IPS-18a (cell line): ENCODE results near the gene TMEM100.

Experiments
- H3K27ac ChIP-seq: one replicate; pipeline ENCODE4 v1.5.1; 2013; ENCODE audit warnings: low read length
- H3K27me3 ChIP-seq: one replicate; pipeline ENCODE4 v1.6.1; 2013; ENCODE audit warnings: mild to moderate bottlenecking, low read length; ENCODE audit not compliant: control insufficient read depth, insufficient read depth
- H3K36me3 ChIP-seq: one replicate; pipeline ENCODE4 v1.6.1; 2013; ENCODE audit warnings: low read depth, low read length; ENCODE audit not compliant: control insufficient read depth
- H3K4me1 ChIP-seq: one replicate; pipeline ENCODE4 v1.6.1; 2013; ENCODE audit warnings: low read depth, low read length; ENCODE audit not compliant: control insufficient read depth
- H3K4me3 ChIP-seq: one replicate; pipeline ENCODE4 v1.5.1; 2013; ENCODE audit warnings: low read length
- H3K9ac ChIP-seq: one replicate; pipeline ENCODE4 v1.6.1; 2013; ENCODE audit warnings: mild to moderate bottlenecking, low read length, moderate library complexity
- H3K9me3 ChIP-seq: one replicate; pipeline ENCODE4 v1.6.1; 2013; ENCODE audit warnings: low read depth, low read length; ENCODE audit not compliant: control insufficient read depth

The TMEM100 gene

DNA sequence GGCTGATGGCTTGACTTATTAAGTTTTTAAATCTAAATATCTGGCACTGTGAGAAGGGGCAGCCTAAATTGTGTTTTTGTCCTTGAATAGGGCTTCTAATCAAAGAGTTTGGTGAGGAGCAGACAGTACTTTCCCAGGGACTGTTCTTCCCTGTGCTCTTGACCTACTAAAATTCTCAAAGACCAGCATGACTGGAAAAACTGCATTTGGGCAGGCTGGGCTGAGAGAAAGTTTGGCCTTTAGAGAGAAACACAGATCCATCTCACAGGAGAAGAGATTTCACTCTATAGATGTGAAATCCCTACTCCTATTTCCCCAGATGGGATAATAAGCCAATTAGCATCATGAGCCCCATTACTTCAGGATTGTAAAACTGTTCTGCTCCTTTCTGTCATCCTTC is 35.5 kb upstream of the TMEM100 start:
- Histone ChIP-seq H3K9me3 (no peaks in the 10 kb centered on the region), H3K9ac (no peak overlapping the region), H3K36me3 (no peaks in the 10 kb centered on the region), H3K27ac (no peak overlapping the region), H3K4me3 (no peak overlapping the region), H3K4me1 (no peaks in the 10 kb centered on the region), H3K27me3 (no peaks in the 10 kb centered on the region)

DNA sequence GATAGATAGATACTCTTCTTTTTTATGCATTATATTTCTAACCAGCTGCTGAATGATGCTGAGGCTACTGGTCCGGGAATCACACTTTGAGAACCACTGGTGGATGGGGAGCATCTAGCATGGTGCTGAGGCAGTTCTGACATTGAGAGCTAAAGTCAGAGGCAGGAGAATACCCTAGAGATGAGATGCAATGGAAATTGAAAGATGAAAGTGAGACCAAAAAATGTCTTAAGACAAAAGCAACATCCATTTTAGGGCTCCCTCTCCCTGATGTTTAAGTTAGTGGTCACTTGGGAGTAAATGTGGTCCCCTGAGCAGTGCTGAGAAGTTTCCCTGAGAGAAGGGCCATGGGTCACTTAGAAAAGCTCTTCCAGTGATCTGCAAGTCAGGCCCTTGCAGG is 35.0 kb upstream of the TMEM100 start:
- Histone ChIP-seq H3K9ac (no peak overlapping the region), H3K4me3 (no peak overlapping the region), H3K9me3 (no peaks in the 10 kb centered on the region), H3K27me3 (no peaks in the 10 kb centered on the region), H3K27ac (no peak overlapping the region), H3K4me1 (no peaks in the 10 kb centered on the region), H3K36me3 (no peaks in the 10 kb centered on the region)

DNA sequence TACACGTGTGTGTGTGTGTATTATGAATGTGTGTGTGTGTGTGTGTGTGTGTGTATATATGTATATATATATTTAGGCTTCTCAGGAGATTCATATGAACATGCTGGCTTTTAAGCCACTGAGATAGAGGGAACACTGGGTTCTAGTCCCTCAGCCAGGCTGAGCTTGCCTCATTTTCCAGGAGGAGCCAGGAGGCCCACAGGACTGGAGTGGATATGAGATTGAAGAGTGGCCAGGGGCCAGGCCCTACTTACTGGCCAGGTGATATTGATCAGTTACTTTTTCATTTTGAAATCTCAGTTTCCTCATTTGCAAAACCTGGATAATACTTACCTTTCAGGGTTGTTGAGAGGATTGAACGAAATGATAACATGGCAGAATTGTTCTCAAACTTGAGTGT is 34.0 kb upstream of the TMEM100 start:
- no peaks in the 10 kb centered on the region for H3K27me3 ChIP-seq
- H3K9me3 ChIP-seq, result no peaks in the 10 kb centered on the region
- H3K9ac ChIP-seq, result no peak overlapping the region
- H3K4me1 ChIP-seq, result peaks cover 4% of the 10 kb centered on the region
- no peak overlapping the region for H3K27ac ChIP-seq
- H3K36me3 ChIP-seq, result no peaks in the 10 kb centered on the region
- no peak overlapping the region for H3K4me3 ChIP-seq

DNA sequence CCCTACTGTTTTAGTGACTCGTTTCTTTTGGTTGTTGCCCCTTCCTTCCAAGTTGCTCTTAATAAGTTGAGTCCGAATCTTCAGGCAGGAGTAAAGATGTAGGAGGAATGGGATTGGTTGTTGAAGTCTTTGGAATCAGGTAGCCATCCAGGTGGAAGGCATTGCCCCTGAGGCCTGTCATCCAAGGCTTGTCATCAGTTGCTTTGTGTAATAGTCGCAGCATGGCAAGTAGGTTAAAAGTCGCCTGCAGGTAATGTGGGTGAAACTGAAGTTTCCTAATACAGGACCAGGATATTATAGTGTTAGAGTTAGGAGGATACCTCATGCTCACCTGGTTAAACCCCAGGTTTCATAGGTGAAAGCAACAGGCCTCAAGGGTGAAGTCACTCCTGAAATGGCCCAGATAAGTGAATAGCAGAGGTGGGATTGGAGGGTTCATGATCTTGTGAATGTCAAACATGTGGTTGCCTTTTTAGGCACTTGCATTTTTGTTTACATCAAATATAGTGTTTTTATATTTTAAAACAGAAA is 29.1 kb upstream of the TMEM100 start:
- no peak overlapping the region for H3K27ac ChIP-seq
- H3K4me1 ChIP-seq, result peaks cover 9% of the 10 kb centered on the region
- H3K9ac ChIP-seq, result peak overlapping the region; percentile 43
- no peaks in the 10 kb centered on the region for H3K36me3 ChIP-seq
- peak overlapping the region; percentile 75 for H3K4me3 ChIP-seq
- H3K27me3 ChIP-seq, result no peaks in the 10 kb centered on the region
- H3K9me3 ChIP-seq, result no peaks in the 10 kb centered on the region

DNA sequence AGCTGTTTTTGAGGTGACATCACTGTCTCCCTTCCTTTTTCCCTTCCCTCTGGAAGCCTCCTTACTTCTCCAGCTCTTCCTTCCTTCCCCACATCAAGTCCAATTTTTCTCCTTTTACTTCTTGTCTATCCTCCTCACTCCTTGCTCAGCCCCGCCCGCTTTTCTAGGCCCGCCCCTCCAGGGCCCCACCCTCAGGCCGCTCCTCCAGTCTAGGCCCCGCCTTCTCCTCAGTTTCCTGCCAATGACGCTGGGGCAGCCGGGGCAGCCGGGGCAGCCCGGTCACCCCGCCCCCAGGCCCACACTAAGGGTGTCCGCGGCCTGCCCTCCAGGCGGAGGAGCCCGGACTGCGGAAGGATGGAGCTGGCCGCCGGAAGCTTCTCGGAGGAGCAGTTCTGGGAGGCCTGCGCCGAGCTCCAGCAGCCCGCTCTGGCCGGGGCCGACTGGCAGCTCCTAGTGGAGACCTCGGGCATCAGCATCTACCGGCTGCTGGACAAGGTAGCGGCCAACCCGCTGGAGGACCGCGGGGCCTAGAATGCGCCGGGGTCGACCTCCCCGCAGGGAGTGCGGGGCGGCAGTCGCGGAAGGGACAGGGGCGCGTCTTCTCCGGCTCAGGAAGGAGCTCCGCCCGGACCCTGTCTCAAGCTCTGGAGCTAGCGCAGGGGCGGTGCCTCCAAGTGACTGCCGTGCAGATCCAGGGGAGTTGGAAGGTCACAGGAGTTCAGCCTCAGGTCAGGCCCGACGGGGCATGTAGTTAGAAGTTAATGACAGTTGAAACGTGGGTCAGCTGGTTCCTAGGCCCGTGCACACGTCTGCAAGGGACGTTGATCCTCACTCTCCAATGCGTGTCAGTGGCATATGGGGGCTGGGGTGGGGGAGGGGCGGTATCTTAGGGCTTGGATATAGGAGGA is 28.3 kb upstream of the TMEM100 start, which contains the start of gene PCTP:
PCTP (plus strand) TSS at position 302 of the 908 bp plus-strand sequence; CDS start at position 355, 53 bp downstream.
- H3K4me3 ChIP-seq, result peak within 1 kb of the TSS; percentile 75
- no peaks in the 10 kb centered on the region for H3K27me3 ChIP-seq
- H3K9ac ChIP-seq, result peak within 1 kb of the TSS; percentile 43
- H3K36me3 ChIP-seq, result no peaks in the 10 kb centered on the region
- H3K9me3 ChIP-seq, result no peaks in the 10 kb centered on the region
- peaks cover 9% of the 10 kb centered on the region for H3K4me1 ChIP-seq
- no peak within 1 kb of the TSS for H3K27ac ChIP-seq

DNA sequence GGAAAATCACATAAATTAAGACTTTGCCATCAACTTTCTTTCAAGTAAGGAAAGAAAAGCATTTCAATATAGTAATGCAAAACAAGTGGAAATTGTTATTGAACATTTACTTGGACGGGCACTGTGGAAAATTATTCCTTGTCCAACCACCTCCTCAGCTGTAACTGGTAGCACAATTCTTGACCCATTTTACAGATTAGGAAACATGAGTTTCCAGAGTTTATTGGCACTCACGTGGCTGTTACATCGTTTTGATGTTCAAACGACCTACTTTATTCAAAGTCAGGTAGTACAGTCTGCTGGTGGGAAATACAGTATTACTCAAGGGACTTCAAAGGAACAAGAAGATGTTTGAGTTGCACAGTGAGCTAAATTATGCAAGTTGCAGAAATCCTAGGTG is 27.3 kb upstream of the TMEM100 start:
- Histone ChIP-seq H3K9ac (no peak overlapping the region), H3K9me3 (no peaks in the 10 kb centered on the region), H3K4me1 (peaks cover 9% of the 10 kb centered on the region)

DNA sequence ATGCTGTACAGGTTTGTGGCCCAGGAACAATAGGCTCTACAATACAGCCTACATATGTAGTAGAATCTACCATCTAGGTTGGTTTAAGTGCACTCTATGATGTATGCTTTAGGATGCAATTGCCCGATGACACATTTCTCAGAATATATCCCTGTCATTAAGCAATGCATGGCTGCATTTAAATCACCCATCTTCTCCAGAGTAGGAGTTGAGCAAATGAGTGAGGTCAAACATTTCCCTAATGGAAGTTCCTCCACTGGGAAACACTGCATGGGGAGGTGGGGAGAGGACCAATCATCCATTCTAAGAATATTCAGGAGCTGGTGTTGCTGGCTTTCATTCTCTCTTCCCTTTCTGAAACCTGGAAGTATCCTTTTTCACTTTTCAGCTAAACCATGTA is 26.2 kb upstream of the TMEM100 start:
- Histone ChIP-seq H3K9ac (no peak overlapping the region), H3K4me3 (no peak overlapping the region), H3K36me3 (no peaks in the 10 kb centered on the region), H3K9me3 (no peaks in the 10 kb centered on the region), H3K4me1 (peaks cover 9% of the 10 kb centered on the region), H3K27ac (no peak overlapping the region), H3K27me3 (no peaks in the 10 kb centered on the region)

More for the DNA sequence above, 27.3 kb upstream of the TMEM100 start:
- no peaks in the 10 kb centered on the region for H3K36me3 ChIP-seq
- no peaks in the 10 kb centered on the region for H3K27me3 ChIP-seq
- H3K27ac ChIP-seq, result no peak overlapping the region
- H3K4me3 ChIP-seq, result no peak overlapping the region

DNA sequence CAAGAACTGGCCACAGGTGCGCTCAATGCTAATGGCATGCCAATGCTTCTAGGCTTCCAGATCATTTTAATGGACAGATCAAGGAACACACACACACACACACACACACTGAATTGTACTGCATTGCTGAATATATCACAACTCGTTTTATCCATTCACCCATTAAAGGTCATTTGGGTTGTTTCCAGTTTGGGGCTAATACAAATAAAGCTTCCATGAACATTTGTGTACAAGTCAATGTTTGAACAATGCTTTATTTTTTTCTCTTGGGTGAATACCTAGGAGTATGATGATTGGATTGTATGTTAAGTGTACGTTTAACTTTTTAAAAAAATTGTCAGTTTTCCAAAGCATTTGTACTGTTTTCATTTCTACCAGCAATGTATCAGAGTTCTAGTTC is 24.5 kb upstream of the TMEM100 start:
- no peak overlapping the region for H3K9ac ChIP-seq
- no peaks in the 10 kb centered on the region for H3K9me3 ChIP-seq
- H3K27me3 ChIP-seq, result no peaks in the 10 kb centered on the region
- H3K4me3 ChIP-seq, result no peak overlapping the region
- peaks cover 9% of the 10 kb centered on the region for H3K4me1 ChIP-seq
- H3K27ac ChIP-seq, result no peak overlapping the region
- H3K36me3 ChIP-seq, result no peaks in the 10 kb centered on the region

DNA sequence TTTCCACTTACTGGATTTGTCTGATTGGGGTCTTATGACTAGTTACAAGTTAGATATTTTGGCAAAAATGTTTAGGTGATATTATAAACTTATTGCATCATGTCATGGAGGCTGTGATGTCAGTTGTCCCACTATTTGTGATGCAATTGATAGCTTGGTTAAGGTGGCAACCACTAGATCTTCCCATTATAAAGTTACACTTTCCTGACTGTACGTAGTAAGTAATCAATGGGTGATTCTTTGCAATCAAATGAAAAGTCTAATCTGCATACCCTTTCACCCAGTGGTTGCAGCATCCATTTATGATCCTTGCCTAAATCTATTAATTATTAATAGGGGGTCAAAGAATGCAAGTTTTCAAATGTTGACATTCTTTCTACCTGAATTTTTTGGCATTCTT is 23.8 kb upstream of the TMEM100 start:
- H3K9ac ChIP-seq, result no peak overlapping the region

DNA sequence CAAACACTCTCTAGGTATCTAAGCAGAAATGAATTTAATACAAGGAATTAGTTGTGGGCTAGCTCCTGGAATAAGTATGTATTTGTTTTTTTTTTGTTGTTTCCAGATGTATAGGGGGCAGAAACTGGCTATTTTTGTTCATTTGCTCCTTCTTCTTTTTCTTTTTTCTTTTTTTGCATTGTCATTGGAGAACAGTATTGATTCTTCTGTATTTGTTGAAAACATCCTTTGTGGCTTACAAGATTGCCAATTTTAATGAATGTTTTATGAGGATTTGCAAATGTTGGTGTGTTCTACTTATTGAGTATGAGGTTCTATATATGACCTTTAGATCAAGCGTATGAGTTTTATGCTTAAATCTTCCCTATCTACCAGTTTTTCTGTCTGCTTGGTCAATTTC is 22.6 kb upstream of the TMEM100 start:
- Histone ChIP-seq H3K4me1 (no peaks in the 10 kb centered on the region), H3K36me3 (no peaks in the 10 kb centered on the region), H3K27me3 (no peaks in the 10 kb centered on the region), H3K9ac (no peak overlapping the region), H3K9me3 (no peaks in the 10 kb centered on the region), H3K4me3 (no peak overlapping the region), H3K27ac (no peak overlapping the region)

More for the DNA sequence above, 23.8 kb upstream of the TMEM100 start:
- Histone ChIP-seq H3K36me3 (no peaks in the 10 kb centered on the region), H3K9me3 (no peaks in the 10 kb centered on the region), H3K4me3 (no peak overlapping the region), H3K27me3 (no peaks in the 10 kb centered on the region), H3K27ac (no peak overlapping the region), H3K4me1 (peaks cover 3% of the 10 kb centered on the region)

DNA sequence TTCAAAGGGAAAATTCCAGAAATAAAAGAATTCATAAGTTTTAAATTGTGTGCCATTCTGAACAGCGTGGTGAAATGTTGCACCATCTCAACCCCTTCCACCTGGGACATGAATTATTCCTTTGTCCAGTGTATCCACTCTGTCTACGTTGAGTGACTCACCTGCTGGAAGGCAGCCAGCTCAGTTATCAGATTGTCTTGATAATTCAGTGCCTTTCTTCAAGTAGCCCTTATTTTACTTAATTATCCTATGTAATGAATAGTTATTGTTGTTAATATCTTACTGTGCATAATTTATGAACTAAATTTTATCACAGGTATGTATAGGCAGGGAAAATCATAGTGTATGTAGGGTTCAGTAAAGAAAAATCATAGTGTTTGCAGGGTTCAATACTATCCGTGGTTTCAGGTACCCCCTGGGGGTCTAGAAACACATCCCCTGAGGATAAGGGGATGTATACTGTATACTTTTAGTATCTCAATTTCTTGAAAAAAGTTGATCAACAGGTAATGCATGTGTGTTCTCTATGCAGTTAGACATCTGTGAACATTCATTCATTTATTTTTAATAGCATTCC is 20.5 kb upstream of the TMEM100 start:
- Histone ChIP-seq H3K9me3 (no peaks in the 10 kb centered on the region), H3K4me1 (no peaks in the 10 kb centered on the region), H3K27ac (no peak overlapping the region), H3K9ac (no peak overlapping the region), H3K27me3 (no peaks in the 10 kb centered on the region), H3K36me3 (no peaks in the 10 kb centered on the region), H3K4me3 (no peak overlapping the region)
